H1 (cell line): ENCODE measurements around the gene BIK. TPM values are rescaled to one million over a fixed set of nuclear protein-coding genes. Genes with fewer than 3 reads are reported as not detected.

Experiments
- BACH1 ChIP-seq: IDR thresholded peaks from 2 replicates; pipeline ENCODE4 v1.6.1; 2012; ENCODE audit warnings: low read length, improper control_type of control experiment
- CBX5 ChIP-seq: fragments of 300-800, 300-1000 bp; sonication (generic); IDR thresholded peaks from 2 replicates; pipeline ENCODE4 v1.7.1; 2016; ENCODE audit warnings: antibody characterized with exemption, low read length, low read depth
- CHD2 ChIP-seq: IDR thresholded peaks from 2 replicates; pipeline ENCODE4 v1.6.1; 2012; ENCODE audit warnings: low read length, improper control_type of control experiment
- HDAC2 ChIP-seq, 2 experiments: fragments of 300-600 bp in 1 of 2; sonication (generic) in 1 of 2; IDR thresholded peaks; 2 replicates each; pipeline ENCODE4 v1.6.1; 2011 to 2012; ENCODE audit warnings: low read depth in 2 of 2, low read length in 2 of 2, mild to moderate bottlenecking in 2 of 2, moderate library complexity in 2 of 2, borderline replicate concordance in 1 of 2, inconsistent platforms in 1 of 2
- MAFK ChIP-seq: IDR thresholded peaks from 2 replicates; pipeline ENCODE4 v1.6.1; 2012; ENCODE audit warnings: low read depth, mild to moderate bottlenecking, improper control_type of control experiment, low read length
- RBBP5 ChIP-seq: IDR thresholded peaks from 2 replicates; pipeline ENCODE4 v1.7.1; 2012; ENCODE audit warnings: low read depth, mild to moderate bottlenecking, inconsistent platforms, low read length, moderate library complexity, borderline replicate concordance
- SP2 ChIP-seq: IDR thresholded peaks from 2 replicates; pipeline ENCODE4 v1.6.1; 2012; ENCODE audit warnings: mild to moderate bottlenecking, low read length, inconsistent platforms
- SRF ChIP-seq: IDR thresholded peaks from 2 replicates; pipeline ENCODE4 v1.6.1; 2011; ENCODE audit warnings: mild to moderate bottlenecking, low read depth, low read length, moderate library complexity
- TBP ChIP-seq: IDR thresholded peaks from 2 replicates; pipeline ENCODE4 v1.6.1; 2011; ENCODE audit warnings: low read depth, low read length, improper control_type of control experiment
- polyA plus RNA-seq, 7 experiments: library from polyadenylated mRNA; depleted of rRNA in 3 of 7; stranded (reverse) in 5 of 7; unstranded in 2 of 7; fragments of >200 nt in 5 of 7; fragments of 200-250 nt in 2 of 7; gene quantifications; 1 replicate in 5 of 7; 2 replicates in 1 of 7; 4 replicates in 1 of 7; pipeline versions ENCODE4 v1.2.1 to v1.2.3, GENCODE V29; 2011 to 2013; ENCODE audit warnings: missing spikeins in 2 of 7, mixed read lengths in 2 of 7
- total RNA-seq: library from RNA; stranded (reverse); fragmentation: NEBNext Ultra II Directional; extraction: Animal tissue kit (Norgen Biotek cat#: 25700); gene quantifications from 2 replicates; pipeline ENCODE4 v1.2.1, GENCODE V29; 2021
- TF ChIP-seq, protein P1 (sequence below): fragments of 300-600 bp; sonication (generic); IDR thresholded peaks from 2 replicates; pipeline ENCODE4 v1.7.1; 2012; ENCODE audit warnings: low read length, moderate library complexity, mild to moderate bottlenecking, inconsistent platforms; ENCODE audit not compliant: insufficient replicate concordance
- TF ChIP-seq, protein P2 (sequence below): IDR thresholded peaks from 2 replicates; pipeline ENCODE4 v1.6.1; 2012; ENCODE audit warnings: low read length, inconsistent platforms

The BIK gene
- total and polyA plus RNA-seq, 2 of the 8 experiments (the other 6 are each of a cell fraction or from before 2014, with no cell fraction given): 3.3 to 5.5 TPM

DNA sequence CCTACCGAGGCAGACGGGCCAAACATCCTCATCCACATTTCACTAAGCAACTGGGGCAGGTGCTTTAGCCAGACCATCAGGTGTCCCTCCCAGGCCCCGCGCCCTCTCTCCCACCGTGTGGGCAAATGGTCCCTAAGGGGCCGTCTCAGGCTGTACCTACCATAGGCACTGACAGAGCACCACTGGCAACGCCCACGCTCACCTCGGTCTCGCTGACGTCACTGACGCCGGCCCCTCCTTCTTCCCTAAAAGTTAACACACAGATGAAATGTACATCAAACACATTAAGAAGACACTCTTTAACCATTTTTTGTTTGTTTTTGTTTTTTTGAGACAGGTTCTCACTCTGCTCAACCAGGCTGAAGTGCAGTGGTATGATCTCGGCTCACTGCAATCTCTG is 30.8 kb upstream of the BIK start (continued):
- TF ChIP-seq, protein P1, sequence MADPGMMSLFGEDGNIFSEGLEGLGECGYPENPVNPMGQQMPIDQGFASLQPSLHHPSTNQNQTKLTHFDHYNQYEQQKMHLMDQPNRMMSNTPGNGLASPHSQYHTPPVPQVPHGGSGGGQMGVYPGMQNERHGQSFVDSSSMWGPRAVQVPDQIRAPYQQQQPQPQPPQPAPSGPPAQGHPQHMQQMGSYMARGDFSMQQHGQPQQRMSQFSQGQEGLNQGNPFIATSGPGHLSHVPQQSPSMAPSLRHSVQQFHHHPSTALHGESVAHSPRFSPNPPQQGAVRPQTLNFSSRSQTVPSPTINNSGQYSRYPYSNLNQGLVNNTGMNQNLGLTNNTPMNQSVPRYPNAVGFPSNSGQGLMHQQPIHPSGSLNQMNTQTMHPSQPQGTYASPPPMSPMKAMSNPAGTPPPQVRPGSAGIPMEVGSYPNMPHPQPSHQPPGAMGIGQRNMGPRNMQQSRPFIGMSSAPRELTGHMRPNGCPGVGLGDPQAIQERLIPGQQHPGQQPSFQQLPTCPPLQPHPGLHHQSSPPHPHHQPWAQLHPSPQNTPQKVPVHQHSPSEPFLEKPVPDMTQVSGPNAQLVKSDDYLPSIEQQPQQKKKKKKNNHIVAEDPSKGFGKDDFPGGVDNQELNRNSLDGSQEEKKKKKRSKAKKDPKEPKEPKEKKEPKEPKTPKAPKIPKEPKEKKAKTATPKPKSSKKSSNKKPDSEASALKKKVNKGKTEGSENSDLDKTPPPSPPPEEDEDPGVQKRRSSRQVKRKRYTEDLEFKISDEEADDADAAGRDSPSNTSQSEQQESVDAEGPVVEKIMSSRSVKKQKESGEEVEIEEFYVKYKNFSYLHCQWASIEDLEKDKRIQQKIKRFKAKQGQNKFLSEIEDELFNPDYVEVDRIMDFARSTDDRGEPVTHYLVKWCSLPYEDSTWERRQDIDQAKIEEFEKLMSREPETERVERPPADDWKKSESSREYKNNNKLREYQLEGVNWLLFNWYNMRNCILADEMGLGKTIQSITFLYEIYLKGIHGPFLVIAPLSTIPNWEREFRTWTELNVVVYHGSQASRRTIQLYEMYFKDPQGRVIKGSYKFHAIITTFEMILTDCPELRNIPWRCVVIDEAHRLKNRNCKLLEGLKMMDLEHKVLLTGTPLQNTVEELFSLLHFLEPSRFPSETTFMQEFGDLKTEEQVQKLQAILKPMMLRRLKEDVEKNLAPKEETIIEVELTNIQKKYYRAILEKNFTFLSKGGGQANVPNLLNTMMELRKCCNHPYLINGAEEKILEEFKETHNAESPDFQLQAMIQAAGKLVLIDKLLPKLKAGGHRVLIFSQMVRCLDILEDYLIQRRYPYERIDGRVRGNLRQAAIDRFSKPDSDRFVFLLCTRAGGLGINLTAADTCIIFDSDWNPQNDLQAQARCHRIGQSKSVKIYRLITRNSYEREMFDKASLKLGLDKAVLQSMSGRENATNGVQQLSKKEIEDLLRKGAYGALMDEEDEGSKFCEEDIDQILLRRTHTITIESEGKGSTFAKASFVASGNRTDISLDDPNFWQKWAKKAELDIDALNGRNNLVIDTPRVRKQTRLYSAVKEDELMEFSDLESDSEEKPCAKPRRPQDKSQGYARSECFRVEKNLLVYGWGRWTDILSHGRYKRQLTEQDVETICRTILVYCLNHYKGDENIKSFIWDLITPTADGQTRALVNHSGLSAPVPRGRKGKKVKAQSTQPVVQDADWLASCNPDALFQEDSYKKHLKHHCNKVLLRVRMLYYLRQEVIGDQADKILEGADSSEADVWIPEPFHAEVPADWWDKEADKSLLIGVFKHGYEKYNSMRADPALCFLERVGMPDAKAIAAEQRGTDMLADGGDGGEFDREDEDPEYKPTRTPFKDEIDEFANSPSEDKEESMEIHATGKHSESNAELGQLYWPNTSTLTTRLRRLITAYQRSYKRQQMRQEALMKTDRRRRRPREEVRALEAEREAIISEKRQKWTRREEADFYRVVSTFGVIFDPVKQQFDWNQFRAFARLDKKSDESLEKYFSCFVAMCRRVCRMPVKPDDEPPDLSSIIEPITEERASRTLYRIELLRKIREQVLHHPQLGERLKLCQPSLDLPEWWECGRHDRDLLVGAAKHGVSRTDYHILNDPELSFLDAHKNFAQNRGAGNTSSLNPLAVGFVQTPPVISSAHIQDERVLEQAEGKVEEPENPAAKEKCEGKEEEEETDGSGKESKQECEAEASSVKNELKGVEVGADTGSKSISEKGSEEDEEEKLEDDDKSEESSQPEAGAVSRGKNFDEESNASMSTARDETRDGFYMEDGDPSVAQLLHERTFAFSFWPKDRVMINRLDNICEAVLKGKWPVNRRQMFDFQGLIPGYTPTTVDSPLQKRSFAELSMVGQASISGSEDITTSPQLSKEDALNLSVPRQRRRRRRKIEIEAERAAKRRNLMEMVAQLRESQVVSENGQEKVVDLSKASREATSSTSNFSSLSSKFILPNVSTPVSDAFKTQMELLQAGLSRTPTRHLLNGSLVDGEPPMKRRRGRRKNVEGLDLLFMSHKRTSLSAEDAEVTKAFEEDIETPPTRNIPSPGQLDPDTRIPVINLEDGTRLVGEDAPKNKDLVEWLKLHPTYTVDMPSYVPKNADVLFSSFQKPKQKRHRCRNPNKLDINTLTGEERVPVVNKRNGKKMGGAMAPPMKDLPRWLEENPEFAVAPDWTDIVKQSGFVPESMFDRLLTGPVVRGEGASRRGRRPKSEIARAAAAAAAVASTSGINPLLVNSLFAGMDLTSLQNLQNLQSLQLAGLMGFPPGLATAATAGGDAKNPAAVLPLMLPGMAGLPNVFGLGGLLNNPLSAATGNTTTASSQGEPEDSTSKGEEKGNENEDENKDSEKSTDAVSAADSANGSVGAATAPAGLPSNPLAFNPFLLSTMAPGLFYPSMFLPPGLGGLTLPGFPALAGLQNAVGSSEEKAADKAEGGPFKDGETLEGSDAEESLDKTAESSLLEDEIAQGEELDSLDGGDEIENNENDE: no peak
- TF ChIP-seq, protein P2, sequence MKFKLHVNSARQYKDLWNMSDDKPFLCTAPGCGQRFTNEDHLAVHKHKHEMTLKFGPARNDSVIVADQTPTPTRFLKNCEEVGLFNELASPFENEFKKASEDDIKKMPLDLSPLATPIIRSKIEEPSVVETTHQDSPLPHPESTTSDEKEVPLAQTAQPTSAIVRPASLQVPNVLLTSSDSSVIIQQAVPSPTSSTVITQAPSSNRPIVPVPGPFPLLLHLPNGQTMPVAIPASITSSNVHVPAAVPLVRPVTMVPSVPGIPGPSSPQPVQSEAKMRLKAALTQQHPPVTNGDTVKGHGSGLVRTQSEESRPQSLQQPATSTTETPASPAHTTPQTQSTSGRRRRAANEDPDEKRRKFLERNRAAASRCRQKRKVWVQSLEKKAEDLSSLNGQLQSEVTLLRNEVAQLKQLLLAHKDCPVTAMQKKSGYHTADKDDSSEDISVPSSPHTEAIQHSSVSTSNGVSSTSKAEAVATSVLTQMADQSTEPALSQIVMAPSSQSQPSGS: no peak
- TF ChIP-seq HDAC2 (IDR thresholded peaks at IDR 0.05; ENCODE audit: borderline replicate concordance in 1 of 2, low read depth in 2 of 2, low read length in 2 of 2): no peak
- TF ChIP-seq TBP: no peak
- no peak for TF ChIP-seq CBX5
- no peak for TF ChIP-seq SP2
- no peak for TF ChIP-seq SRF
- no peak for TF ChIP-seq MAFK
- no peak for TF ChIP-seq CHD2
- TF ChIP-seq BACH1: no peak
- no peak for TF ChIP-seq RBBP5
